ENCODE measurements around the gene WDR74. TPM values are rescaled to one million over a fixed set of nuclear protein-coding genes. Genes with fewer than 3 reads are reported as not detected.

The WDR74 gene
- total and polyA plus RNA-seq, 2 of the 13 experiments (the other 11 are each of a cell fraction or from before 2014, with no cell fraction given) = 77.0 to 83.3 TPM

DNA sequence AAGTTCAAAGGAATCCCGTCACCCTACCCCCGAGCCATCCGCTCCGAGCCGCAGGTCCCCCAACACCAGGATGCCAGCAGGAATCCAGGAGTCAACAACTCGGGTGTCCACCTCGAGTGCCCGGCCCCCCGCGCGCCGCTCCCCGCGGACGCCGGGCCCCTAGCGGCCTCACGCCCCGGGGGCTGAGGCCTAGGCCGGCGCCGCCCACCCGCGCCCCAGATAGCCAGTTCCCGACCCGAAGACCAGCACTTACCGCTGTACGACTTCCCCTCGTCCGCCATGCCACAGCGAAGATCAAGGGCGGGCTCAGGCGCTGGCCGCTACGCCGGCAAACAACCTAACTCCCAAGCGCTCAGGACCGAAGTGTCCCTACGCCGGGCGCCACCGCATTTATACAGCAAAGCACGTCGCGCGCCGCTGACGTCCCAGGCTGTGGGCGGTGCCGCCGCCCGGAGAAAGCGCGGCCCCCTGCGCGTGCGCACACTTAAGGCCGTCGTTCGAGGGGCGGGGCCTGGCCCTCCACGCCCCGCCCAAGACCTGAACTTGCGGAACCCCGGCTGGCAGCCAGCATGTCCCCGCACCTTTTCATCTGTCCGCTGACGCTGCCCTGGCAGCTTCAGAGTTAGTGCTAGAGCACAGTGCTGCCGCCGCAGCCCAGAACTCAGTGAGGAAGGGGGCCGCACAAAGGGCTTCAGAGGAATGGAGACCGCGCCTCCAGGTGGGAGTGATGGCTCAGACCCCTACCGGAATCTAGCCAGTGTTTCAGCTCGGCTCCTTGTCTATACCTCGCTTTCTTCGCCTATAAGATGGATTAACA is 34.1 kb downstream of the WDR74 start, which contains the start of gene NXF1 (continued):
- TF ChIP-seq, protein P1, sequence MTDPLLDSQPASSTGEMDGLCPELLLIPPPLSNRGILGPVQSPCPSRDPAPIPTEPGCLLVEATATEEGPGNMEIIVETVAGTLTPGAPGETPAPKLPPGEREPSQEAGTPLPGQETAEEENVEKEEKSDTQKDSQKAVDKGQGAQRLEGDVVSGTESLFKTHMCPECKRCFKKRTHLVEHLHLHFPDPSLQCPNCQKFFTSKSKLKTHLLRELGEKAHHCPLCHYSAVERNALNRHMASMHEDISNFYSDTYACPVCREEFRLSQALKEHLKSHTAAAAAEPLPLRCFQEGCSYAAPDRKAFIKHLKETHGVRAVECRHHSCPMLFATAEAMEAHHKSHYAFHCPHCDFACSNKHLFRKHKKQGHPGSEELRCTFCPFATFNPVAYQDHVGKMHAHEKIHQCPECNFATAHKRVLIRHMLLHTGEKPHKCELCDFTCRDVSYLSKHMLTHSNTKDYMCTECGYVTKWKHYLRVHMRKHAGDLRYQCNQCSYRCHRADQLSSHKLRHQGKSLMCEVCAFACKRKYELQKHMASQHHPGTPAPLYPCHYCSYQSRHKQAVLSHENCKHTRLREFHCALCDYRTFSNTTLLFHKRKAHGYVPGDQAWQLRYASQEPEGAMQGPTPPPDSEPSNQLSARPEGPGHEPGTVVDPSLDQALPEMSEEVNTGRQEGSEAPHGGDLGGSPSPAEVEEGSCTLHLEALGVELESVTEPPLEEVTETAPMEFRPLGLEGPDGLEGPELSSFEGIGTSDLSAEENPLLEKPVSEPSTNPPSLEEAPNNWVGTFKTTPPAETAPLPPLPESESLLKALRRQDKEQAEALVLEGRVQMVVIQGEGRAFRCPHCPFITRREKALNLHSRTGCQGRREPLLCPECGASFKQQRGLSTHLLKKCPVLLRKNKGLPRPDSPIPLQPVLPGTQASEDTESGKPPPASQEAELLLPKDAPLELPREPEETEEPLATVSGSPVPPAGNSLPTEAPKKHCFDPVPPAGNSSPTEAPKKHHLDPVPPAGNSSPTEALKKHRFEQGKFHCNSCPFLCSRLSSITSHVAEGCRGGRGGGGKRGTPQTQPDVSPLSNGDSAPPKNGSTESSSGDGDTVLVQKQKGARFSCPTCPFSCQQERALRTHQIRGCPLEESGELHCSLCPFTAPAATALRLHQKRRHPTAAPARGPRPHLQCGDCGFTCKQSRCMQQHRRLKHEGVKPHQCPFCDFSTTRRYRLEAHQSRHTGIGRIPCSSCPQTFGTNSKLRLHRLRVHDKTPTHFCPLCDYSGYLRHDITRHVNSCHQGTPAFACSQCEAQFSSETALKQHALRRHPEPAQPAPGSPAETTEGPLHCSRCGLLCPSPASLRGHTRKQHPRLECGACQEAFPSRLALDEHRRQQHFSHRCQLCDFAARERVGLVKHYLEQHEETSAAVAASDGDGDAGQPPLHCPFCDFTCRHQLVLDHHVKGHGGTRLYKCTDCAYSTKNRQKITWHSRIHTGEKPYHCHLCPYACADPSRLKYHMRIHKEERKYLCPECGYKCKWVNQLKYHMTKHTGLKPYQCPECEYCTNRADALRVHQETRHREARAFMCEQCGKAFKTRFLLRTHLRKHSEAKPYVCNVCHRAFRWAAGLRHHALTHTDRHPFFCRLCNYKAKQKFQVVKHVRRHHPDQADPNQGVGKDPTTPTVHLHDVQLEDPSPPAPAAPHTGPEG (CRISPR knock-in tag; IDR thresholded peaks at IDR 0.05) = peak; percentile 92
- peak; percentile 95 for TF ChIP-seq AHR (CRISPR knock-in tag; IDR thresholded peaks at IDR 0.05)
- TF ChIP-seq ZNF605 (CRISPR knock-in tag; IDR thresholded peaks at IDR 0.05) = peak; percentile 82
- no peak for TF ChIP-seq HNF4A (CRISPR knock-in tag; IDR thresholded peaks at IDR 0.05)
- TF ChIP-seq EED (CRISPR knock-in tag; IDR thresholded peaks at IDR 0.05) = 0 out of 2 replicates have a peak, but pooled peaks have one; percentile 48
- TF ChIP-seq, protein P2, sequence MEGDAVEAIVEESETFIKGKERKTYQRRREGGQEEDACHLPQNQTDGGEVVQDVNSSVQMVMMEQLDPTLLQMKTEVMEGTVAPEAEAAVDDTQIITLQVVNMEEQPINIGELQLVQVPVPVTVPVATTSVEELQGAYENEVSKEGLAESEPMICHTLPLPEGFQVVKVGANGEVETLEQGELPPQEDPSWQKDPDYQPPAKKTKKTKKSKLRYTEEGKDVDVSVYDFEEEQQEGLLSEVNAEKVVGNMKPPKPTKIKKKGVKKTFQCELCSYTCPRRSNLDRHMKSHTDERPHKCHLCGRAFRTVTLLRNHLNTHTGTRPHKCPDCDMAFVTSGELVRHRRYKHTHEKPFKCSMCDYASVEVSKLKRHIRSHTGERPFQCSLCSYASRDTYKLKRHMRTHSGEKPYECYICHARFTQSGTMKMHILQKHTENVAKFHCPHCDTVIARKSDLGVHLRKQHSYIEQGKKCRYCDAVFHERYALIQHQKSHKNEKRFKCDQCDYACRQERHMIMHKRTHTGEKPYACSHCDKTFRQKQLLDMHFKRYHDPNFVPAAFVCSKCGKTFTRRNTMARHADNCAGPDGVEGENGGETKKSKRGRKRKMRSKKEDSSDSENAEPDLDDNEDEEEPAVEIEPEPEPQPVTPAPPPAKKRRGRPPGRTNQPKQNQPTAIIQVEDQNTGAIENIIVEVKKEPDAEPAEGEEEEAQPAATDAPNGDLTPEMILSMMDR (CRISPR knock-in tag; IDR thresholded peaks at IDR 0.05) = no peak; the same call in 1 of the 2 replicates
- no peak for TF ChIP-seq NCOA1 (CRISPR knock-in tag; IDR thresholded peaks at IDR 0.05)
- TF ChIP-seq, protein P3, sequence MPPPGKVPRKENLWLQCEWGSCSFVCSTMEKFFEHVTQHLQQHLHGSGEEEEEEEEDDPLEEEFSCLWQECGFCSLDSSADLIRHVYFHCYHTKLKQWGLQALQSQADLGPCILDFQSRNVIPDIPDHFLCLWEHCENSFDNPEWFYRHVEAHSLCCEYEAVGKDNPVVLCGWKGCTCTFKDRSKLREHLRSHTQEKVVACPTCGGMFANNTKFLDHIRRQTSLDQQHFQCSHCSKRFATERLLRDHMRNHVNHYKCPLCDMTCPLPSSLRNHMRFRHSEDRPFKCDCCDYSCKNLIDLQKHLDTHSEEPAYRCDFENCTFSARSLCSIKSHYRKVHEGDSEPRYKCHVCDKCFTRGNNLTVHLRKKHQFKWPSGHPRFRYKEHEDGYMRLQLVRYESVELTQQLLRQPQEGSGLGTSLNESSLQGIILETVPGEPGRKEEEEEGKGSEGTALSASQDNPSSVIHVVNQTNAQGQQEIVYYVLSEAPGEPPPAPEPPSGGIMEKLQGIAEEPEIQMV (CRISPR knock-in tag; IDR thresholded peaks at IDR 0.05; ENCODE audit: low read depth) = peak; percentile 93; the same call in 1 of the 2 replicates
- TF ChIP-seq BRD4 (CRISPR knock-in tag; IDR thresholded peaks at IDR 0.05) = peak; percentile 72; the same call in 1 of the 2 replicates
- TF ChIP-seq, protein P4, sequence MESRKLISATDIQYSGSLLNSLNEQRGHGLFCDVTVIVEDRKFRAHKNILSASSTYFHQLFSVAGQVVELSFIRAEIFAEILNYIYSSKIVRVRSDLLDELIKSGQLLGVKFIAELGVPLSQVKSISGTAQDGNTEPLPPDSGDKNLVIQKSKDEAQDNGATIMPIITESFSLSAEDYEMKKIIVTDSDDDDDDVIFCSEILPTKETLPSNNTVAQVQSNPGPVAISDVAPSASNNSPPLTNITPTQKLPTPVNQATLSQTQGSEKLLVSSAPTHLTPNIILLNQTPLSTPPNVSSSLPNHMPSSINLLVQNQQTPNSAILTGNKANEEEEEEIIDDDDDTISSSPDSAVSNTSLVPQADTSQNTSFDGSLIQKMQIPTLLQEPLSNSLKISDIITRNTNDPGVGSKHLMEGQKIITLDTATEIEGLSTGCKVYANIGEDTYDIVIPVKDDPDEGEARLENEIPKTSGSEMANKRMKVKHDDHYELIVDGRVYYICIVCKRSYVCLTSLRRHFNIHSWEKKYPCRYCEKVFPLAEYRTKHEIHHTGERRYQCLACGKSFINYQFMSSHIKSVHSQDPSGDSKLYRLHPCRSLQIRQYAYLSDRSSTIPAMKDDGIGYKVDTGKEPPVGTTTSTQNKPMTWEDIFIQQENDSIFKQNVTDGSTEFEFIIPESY (CRISPR knock-in tag; IDR thresholded peaks at IDR 0.05) = 0 out of 2 replicates have a peak, but pooled peaks have one; percentile 33
- TF ChIP-seq ZFP90 (CRISPR knock-in tag; IDR thresholded peaks at IDR 0.05; ENCODE audit: borderline replicate concordance) = peak; percentile 85; the same call in 1 of the 2 replicates
- TF ChIP-seq, protein P5, sequence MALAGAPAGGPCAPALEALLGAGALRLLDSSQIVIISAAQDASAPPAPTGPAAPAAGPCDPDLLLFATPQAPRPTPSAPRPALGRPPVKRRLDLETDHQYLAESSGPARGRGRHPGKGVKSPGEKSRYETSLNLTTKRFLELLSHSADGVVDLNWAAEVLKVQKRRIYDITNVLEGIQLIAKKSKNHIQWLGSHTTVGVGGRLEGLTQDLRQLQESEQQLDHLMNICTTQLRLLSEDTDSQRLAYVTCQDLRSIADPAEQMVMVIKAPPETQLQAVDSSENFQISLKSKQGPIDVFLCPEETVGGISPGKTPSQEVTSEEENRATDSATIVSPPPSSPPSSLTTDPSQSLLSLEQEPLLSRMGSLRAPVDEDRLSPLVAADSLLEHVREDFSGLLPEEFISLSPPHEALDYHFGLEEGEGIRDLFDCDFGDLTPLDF (CRISPR knock-in tag; IDR thresholded peaks at IDR 0.05) = peak; percentile 86
- TF ChIP-seq, protein P6, sequence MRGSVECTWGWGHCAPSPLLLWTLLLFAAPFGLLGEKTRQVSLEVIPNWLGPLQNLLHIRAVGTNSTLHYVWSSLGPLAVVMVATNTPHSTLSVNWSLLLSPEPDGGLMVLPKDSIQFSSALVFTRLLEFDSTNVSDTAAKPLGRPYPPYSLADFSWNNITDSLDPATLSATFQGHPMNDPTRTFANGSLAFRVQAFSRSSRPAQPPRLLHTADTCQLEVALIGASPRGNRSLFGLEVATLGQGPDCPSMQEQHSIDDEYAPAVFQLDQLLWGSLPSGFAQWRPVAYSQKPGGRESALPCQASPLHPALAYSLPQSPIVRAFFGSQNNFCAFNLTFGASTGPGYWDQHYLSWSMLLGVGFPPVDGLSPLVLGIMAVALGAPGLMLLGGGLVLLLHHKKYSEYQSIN (CRISPR knock-in tag; IDR thresholded peaks at IDR 0.05; ENCODE audit: borderline replicate concordance) = no peak
- no peak for TF ChIP-seq PHB2 (IDR thresholded peaks at IDR 0.05; ENCODE audit: partially characterized antibody)

Measured in HepG2 (cell line).